Measurements from ENCODE around the gene TYK2.

Gene TYK2

DNA sequence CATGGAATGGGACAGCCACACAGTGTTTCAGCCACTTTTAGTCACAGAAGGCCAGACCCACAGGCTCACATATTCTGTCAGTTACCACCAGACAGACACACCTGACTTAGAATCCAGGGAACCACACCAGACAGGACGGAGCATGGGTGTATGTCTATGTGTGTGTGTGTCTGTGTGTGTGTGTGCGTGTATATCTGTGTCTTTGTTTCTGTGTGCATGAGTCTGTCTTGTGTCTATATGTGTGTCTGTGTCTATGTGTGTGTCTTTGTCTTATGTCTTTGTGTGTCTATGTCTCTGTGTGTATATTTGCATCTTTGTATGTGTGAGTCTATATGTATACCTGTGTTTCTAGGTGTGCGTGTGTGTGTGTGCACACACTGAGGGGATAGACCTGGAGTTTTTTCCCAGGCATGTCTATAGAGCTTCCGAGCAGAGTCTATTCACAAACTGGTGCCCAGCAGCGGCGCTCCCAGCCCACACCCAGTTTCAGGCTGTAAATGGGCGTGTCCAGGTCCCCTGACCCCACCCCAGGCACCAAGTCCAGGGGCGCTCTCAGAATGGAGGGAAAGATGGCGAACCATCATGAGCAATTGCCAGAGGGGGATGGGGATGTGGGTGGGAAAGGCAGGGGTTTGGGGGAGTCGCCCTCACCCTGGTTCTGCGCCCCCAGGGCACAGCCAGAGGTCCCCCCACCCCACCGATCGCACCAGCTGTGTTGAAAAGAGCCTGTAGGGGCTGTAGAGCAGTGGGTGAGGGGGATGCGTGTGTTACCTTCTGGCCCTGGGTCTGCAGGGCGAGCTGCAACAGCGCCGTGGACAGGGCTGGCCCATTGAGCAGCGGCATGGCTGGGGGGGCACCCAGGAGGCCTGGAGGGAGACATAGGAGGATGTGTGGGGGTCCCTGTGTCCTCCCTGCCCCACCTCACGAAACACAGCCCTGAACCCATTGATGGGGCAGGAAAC, 58.2 kb downstream of the TYK2 start:
- TF ChIP-seq, protein P1, sequence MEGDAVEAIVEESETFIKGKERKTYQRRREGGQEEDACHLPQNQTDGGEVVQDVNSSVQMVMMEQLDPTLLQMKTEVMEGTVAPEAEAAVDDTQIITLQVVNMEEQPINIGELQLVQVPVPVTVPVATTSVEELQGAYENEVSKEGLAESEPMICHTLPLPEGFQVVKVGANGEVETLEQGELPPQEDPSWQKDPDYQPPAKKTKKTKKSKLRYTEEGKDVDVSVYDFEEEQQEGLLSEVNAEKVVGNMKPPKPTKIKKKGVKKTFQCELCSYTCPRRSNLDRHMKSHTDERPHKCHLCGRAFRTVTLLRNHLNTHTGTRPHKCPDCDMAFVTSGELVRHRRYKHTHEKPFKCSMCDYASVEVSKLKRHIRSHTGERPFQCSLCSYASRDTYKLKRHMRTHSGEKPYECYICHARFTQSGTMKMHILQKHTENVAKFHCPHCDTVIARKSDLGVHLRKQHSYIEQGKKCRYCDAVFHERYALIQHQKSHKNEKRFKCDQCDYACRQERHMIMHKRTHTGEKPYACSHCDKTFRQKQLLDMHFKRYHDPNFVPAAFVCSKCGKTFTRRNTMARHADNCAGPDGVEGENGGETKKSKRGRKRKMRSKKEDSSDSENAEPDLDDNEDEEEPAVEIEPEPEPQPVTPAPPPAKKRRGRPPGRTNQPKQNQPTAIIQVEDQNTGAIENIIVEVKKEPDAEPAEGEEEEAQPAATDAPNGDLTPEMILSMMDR (IDR thresholded peaks at IDR 0.05; ENCODE audit: borderline replicate concordance, insufficient read depth, low read depth, low read length): no peak
- no peak overlapping the region for H3K4me3 ChIP-seq (ENCODE audit: low read depth, low read length)

DNA sequence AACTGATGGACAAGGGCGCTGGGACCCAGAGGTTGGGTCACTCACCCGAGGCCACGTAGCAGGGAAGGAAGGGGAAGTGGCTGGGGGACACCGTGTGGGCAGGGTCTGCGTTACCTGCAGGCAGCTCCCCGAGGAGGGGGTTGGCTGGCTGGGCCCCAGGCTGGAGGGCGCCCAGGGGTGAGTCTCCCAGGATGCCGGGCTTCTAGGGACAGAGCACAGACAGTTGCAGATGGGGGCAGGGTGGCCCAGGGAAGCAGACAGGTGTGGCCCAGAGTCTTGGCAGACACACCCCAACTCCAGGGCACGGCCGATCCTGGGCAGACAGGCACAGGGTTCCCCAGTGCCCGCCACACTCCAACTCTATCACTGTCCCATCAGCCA, 59.0 kb downstream of the TYK2 start:
- no peak overlapping the region for H3K4me3 ChIP-seq (ENCODE audit: low read depth, low read length)
- TF ChIP-seq, protein P1 (IDR thresholded peaks at IDR 0.05; ENCODE audit: borderline replicate concordance, insufficient read depth, low read depth, low read length): no peak

DNA sequence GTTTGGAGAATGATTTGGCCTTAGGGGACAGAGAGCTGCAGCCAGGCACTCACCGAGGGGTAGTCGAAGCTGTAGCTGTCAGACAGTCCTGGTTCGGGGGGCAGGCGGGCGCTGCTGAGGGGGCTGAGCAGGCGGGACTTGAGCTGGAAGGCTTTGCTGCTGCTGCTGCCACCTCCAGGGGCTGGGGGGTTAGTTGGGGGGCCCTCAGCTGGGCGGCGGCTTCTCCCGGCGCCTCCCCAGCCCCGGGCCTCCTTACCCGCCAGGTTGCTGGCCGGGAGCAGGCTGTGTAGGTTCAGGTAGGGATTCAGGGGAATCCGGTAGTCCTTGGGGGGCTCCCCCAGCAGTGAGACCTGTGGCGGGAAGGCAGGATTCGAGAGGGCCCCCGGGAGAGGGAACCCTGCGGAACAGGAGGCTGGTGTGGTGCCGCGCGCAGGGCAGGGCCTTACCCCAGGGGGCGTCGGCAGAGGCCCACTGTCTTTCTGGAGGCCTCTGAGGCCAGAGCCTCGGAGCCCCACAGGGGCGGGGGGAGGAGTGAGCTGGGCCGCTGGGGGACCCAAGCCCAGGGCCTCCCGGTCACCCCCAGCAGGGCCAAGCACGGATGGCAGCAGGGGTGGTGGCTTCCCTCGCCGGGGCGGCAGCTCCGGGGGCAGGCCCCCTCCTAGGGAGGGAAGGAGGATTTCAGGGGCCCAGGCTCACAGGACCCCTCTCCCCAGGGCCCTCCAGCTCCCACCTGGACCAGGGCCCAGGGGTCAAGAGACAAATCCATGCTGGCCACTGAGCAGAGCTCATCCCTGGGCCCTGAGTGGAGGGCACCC, 59.6 kb downstream of the TYK2 start:
- no peak overlapping the region for H3K4me3 ChIP-seq (ENCODE audit: low read depth, low read length)
- TF ChIP-seq, protein P1 (IDR thresholded peaks at IDR 0.05; ENCODE audit: borderline replicate concordance, insufficient read depth, low read depth, low read length): no peak

DNA sequence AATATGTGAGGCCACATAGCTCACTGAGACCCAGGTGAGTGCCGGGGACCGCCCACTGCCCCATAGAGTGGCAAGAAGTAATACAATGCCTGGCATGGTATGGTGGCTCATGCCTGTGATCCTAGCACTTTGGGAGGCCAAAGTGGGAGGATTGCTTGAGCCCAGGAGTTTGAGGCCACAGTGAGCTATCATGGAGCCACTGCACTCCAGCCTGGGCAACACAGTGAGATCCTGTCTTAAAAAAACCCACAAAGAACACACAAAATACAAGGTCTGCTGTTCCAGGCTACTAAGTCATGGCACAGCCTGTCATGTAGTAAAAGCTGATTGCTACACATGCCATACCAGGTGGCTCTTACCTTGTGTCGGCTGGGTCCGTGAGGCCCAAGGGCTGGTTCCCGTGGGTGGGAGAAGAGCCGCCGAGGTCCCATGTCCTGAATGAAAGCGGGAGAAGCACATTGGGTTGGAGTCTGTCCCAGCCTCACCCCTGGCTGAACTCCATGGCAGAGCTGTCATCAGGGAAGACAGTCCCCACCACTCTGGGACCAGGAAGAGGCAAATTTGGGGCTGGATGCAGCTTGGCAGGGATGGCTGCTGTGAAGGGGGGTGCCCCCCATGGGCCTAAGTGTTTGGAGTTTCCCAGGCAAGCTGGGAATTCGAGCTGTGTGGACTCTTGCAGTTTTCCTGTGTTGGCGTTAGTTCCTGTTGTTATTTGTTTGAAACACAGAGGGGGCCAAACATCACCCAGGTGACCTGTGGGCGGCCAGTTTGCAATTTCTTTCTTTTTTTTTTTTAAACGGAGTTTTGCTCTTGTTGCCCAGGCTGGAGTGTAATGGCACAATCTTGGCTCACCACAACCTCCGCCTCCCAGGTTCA, 61.3 kb downstream of the TYK2 start:
- no peak overlapping the region for H3K4me3 ChIP-seq (ENCODE audit: low read depth, low read length)
- TF ChIP-seq, protein P1 (IDR thresholded peaks at IDR 0.05; ENCODE audit: borderline replicate concordance, insufficient read depth, low read depth, low read length): no peak

DNA sequence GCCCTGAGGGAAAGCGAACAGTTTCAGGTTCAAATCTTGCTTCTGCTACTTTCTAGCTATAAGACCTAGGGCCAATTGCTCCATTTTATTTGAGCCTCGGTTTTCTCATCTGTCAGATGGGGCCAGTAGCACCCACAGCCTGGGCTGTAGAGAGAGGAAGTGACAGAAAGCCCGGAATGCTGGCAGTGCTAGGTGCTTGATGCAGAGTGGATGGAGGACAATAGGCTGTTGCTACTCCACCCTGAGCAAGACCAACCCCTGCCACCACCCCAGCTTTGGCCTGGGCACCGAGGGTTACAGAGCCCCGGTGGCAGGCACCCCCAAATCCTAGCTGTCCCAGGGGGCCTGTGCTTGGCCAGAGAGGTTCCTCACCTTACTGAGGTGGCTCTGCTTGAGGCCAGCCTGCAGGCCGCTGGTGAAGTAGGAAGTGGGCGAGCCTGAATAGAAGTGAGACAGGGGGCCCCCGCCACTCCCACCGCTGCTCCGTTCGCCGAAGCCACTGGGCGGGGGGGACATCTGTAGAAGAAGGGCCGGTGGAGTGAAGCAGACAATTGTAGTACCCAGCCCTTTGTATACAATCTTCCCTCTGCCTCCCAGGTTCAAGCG, 62.4 kb downstream of the TYK2 start:
- TF ChIP-seq, protein P1 (IDR thresholded peaks at IDR 0.05; ENCODE audit: borderline replicate concordance, insufficient read depth, low read depth, low read length): no peak
- H3K4me3 ChIP-seq (ENCODE audit: low read depth, low read length): no peak overlapping the region

All from GM12875 (cell line).